DND-41 (cell line): ENCODE results near the gene BCKDK.

Experiments
- ATAC-seq: fragments of 200-7000 bp; cut with Tn5 transposase; 3 replicates; pipeline ENCODE4 v1.9.1; 2021; ENCODE audit warnings: low read depth; ENCODE audit not compliant: insufficient read depth
- DNase-seq: peaks from one replicate; pipeline ENCODE4 v3.0.0-alpha.2; 2020
- H2AFZ ChIP-seq: 2 replicates; pipeline ENCODE4 v1.6.0; 2012; ENCODE audit warnings: low read depth, low read length
- H3K27ac ChIP-seq: 2 replicates; pipeline ENCODE4 v1.5.1; 2012; ENCODE audit warnings: low read length, inconsistent platforms
- H3K27me3 ChIP-seq: fragments of 200-600 bp; sonication (generic); 2 replicates; pipeline ENCODE4 v1.6.0; 2012; ENCODE audit warnings: low read length, mild to moderate bottlenecking, inconsistent platforms; ENCODE audit not compliant: insufficient read depth, poor library complexity
- H3K36me3 ChIP-seq: 2 replicates; pipeline ENCODE4 v1.5.1; 2012; ENCODE audit warnings: low read length, inconsistent platforms; ENCODE audit not compliant: insufficient read depth
- H3K4me1 ChIP-seq: 2 replicates; pipeline ENCODE4 v1.5.1; 2012; ENCODE audit warnings: mild to moderate bottlenecking, low read length; ENCODE audit not compliant: insufficient read depth
- H3K4me2 ChIP-seq: 2 replicates; pipeline ENCODE4 v1.6.0; 2012; ENCODE audit warnings: mild to moderate bottlenecking, moderate library complexity, low read length, inconsistent platforms; ENCODE audit not compliant: insufficient read depth
- H3K4me3 ChIP-seq, 2 experiments: fragments of 200-600 bp in 1 of 2; shearing (Covaris generic) in 1 of 2; 2 replicates each; pipeline ENCODE4 v1.5.1; 2012 to 2016; ENCODE audit warnings: inconsistent platforms in 2 of 2, low read length in 2 of 2, mild to moderate bottlenecking in 2 of 2, low read depth in 1 of 2, moderate library complexity in 1 of 2
- H3K79me2 ChIP-seq: 2 replicates; pipeline ENCODE4 v1.6.0; 2012; ENCODE audit warnings: low read length, inconsistent platforms; ENCODE audit not compliant: insufficient read depth
- H3K9ac ChIP-seq: 2 replicates; pipeline ENCODE4 v1.6.0; 2012; ENCODE audit warnings: low read depth, mild to moderate bottlenecking, inconsistent platforms, low read length, moderate library complexity
- H3K9me3 ChIP-seq: 2 replicates; pipeline ENCODE4 v1.5.1; 2012; ENCODE audit warnings: low read length, moderate library complexity, mild to moderate bottlenecking, inconsistent platforms; ENCODE audit not compliant: insufficient read depth, severe bottlenecking
- H4K20me1 ChIP-seq: 2 replicates; pipeline ENCODE4 v1.6.0; 2012; ENCODE audit warnings: low read length; ENCODE audit not compliant: insufficient read depth
- CTCF ChIP-seq: IDR thresholded peaks from 2 replicates; pipeline ENCODE4 v1.5.1; 2012; ENCODE audit warnings: borderline replicate concordance, low read length, moderate library complexity, mild to moderate bottlenecking; ENCODE audit not compliant: poor library complexity, severe bottlenecking; ENCODE audit errors: extremely low read depth
- EZH2 ChIP-seq: IDR thresholded peaks from 3 replicates; pipeline ENCODE4 v1.6.1; 2012; ENCODE audit warnings: borderline replicate concordance, low read depth, mild to moderate bottlenecking, moderate library complexity, low read length, inconsistent platforms; ENCODE audit not compliant: severe bottlenecking

The BCKDK gene

GRCh38 chr16:31108035-31108793, at the start of gene BCKDK:
BCKDK (plus strand) TSS chr16:31108386; CDS start chr16:31109224, 838 bp downstream.
- Histone ChIP-seq H4K20me1 (no peaks in the 10 kb centered on the region), H3K79me2 (peaks cover 19% of the 10 kb centered on the region), H3K4me3 (peak within 1 kb of the TSS; percentile 74 to 83), H3K9me3 (no peaks in the 10 kb centered on the region), H3K27me3 (no peaks in the 10 kb centered on the region), H3K36me3 (peaks cover 40% of the 10 kb centered on the region), H3K9ac (peak within 1 kb of the TSS; percentile 85), H3K4me2 (peak within 1 kb of the TSS; percentile 87), H2AFZ (peak within 1 kb of the TSS; percentile 92), H3K4me1 (peaks cover 25% of the 10 kb centered on the region), H3K27ac (peak within 1 kb of the TSS; percentile 71)
- TF ChIP-seq CTCF (no peak), EZH2 (no peak)
- ATAC-seq (peak; percentile 95), DNase-seq (peak; percentile 81)

GRCh38 chr16:31061126-31061812, 46.9 kb upstream of the BCKDK start:
- Histone ChIP-seq H3K9me3 (no peaks in the 10 kb centered on the region), H3K4me1 (no peaks in the 10 kb centered on the region; the same call in 1 of the 2 replicates), H3K79me2 (peaks cover 22% of the 10 kb centered on the region), H3K4me3 (no peak overlapping the region), H3K36me3 (peaks cover 44% of the 10 kb centered on the region), H2AFZ (no peak overlapping the region), H3K4me2 (no peak overlapping the region), H4K20me1 (peaks cover 12% of the 10 kb centered on the region), H3K27ac (no peak overlapping the region), H3K27me3 (no peaks in the 10 kb centered on the region), H3K9ac (no peak overlapping the region)
- DNase-seq = no peak
- TF ChIP-seq EZH2 (no peak), CTCF (no peak)
- no peak for ATAC-seq

GRCh38 chr16:31061813-31062440, 46.3 kb upstream of the BCKDK start:
- Histone ChIP-seq H3K27me3 (no peaks in the 10 kb centered on the region), H3K9ac (no peak overlapping the region), H3K4me2 (no peak overlapping the region), H4K20me1 (peaks cover 18% of the 10 kb centered on the region), H3K4me3 (no peak overlapping the region), H3K36me3 (peaks cover 44% of the 10 kb centered on the region), H2AFZ (no peak overlapping the region), H3K79me2 (peaks cover 28% of the 10 kb centered on the region), H3K9me3 (no peaks in the 10 kb centered on the region), H3K27ac (no peak overlapping the region), H3K4me1 (no peaks in the 10 kb centered on the region; the same call in 1 of the 2 replicates)
- TF ChIP-seq EZH2 (no peak), CTCF (no peak)
- no peak for ATAC-seq
- no peak for DNase-seq
